Lower leg skin (tissue), 3 donors: ENCODE results near the gene TRAF7.

Source experiments
- CTCF ChIP-seq, 3 donors: fragments of 450-650 bp; IDR thresholded peaks; one replicate each; pipeline ENCODE4 v1.5.1; 2016; ENCODE audit warnings: antibody characterized with exemption in 3 of 3, mild to moderate bottlenecking in 3 of 3, moderate library complexity in 2 of 3
- POLR2A ChIP-seq, 2 donors: fragments of 450-650 bp; IDR thresholded peaks; one replicate each; pipeline ENCODE4 v1.6.1; 2016 to 2017; ENCODE audit warnings: antibody characterized with exemption in 2 of 2, mild to moderate bottlenecking in 1 of 2, moderate library complexity in 1 of 2

- TF ChIP-seq CTCF (IDR thresholded peaks at IDR 0.05): no peak
- no peak for TF ChIP-seq POLR2A (IDR thresholded peaks at IDR 0.05)
Observed at GRCh38 chr16:2170080-2170479, 14.5 kb downstream of the TRAF7 start.
